Thyroid gland (tissue), 4 donors: Measurements from ENCODE around the gene XG. TPM values are rescaled to one million over a fixed set of nuclear protein-coding genes. Genes with fewer than 3 reads are reported as not detected.
"Not testable (repeated sequence)": the region's sequence is repeated elsewhere in the genome, so short reads cannot be mapped to it uniquely, and the experiment has no call there.

ENCODE experiments used
- DNase-seq, 2 donors: peaks; one replicate each; pipeline ENCODE4 v3.0.0-alpha.2; 2019
- H3K27ac ChIP-seq, 3 donors: fragments of 200-600 bp; sonication (generic); 1 replicate in 2 of 3; 2 replicates in 1 of 3; pipeline ENCODE4 v1.5.1; 2016 to 2019; ENCODE audit warnings: mild to moderate bottlenecking in 1 of 3, moderate library complexity in 1 of 3
- H3K27me3 ChIP-seq: fragments of 200-600 bp; sonication (generic); one replicate; pipeline ENCODE4 v1.5.1; 2019
- H3K36me3 ChIP-seq, 2 donors: fragments of 200-600 bp; sonication (generic); one replicate each; pipeline ENCODE4 v1.5.1; 2016 to 2019
- H3K4me1 ChIP-seq, 2 donors: fragments of 200-600 bp; sonication (generic); one replicate each; pipeline ENCODE4 v1.5.1; 2017 to 2019
- H3K4me3 ChIP-seq, 3 donors: fragments of 200-600 bp; sonication (generic); replicated peaks in 1 of 3; 1 replicate in 2 of 3; 2 replicates in 1 of 3; pipeline ENCODE4 v1.5.1; 2016; ENCODE audit warnings: mild to moderate bottlenecking in 1 of 3
- H3K9me3 ChIP-seq: fragments of 200-600 bp; sonication (generic); one replicate; pipeline ENCODE4 v1.5.1; 2017
- CTCF ChIP-seq, 6 experiments: fragments of 200-600 bp in 3 of 6; fragments of 450-650 bp in 3 of 6; sonication (generic) in 3 of 6; IDR thresholded peaks; one replicate each; pipeline ENCODE4 v1.5.1; 2016 to 2019; ENCODE audit warnings: antibody characterized with exemption in 6 of 6, mild to moderate bottlenecking in 2 of 6, inconsistent platforms in 1 of 6, moderate library complexity in 1 of 6
- POLR2A ChIP-seq, 2 donors: fragments of 450-650 bp; IDR thresholded peaks; one replicate each; pipeline ENCODE4 v1.6.1; 2017; ENCODE audit warnings: antibody characterized with exemption in 2 of 2, mild to moderate bottlenecking in 2 of 2, moderate library complexity in 1 of 2
- WGBS, 2 donors: methylation state at CpG; one replicate each; pipeline ENCODE4 v1.1.5; 2017; 5-methylcytosine and 5-hydroxymethylcytosine counted together
- intact Hi-C: fragments of 100-400 bp; cut with DNase I; formaldehyde crosslinking; loops from one replicate; pipeline ENCODE4 v1.15.1; 2023
- total RNA-seq, 4 donors: library from RNA; depleted of rRNA; stranded (reverse); fragments of >200 nt; gene quantifications; one replicate each; pipeline ENCODE4 v1.2.3, GENCODE V29; 2016

The XG gene
- total RNA-seq, 4 donors from 2014 or later = 0.68 to 4.7 (median 2.4) TPM

- no peak overlapping the region for H3K4me3 ChIP-seq
- 65 to 84% methylated on average over 3 to 4 of the region's 4 CpGs for WGBS, 2 donors
Measured at GRCh38 chrX:2788980-2789379, 37.1 kb downstream of the XG start.

GRCh38 chrX:2789569-2789968, 37.7 kb downstream of the XG start:
- H3K4me3 ChIP-seq = no peak overlapping the region
- 94 to 96% methylated on average over 3 of the region's 3 CpGs for WGBS, 2 donors
- DNase-seq = no peak
- H3K27ac ChIP-seq = no peak overlapping the region
- intact Hi-C loops = no loop called here
- H3K36me3 ChIP-seq = no peaks in the 10 kb centered on the region
- no peaks in the 10 kb centered on the region for H3K9me3 ChIP-seq
- no peaks in the 10 kb centered on the region for H3K27me3 ChIP-seq
- no peak for TF ChIP-seq POLR2A (IDR thresholded peaks at IDR 0.05)
- no peak for TF ChIP-seq CTCF (IDR thresholded peaks at IDR 0.05)
- no peaks in the 10 kb centered on the region for H3K4me1 ChIP-seq

More at GRCh38 chrX:2788980-2789379, 37.1 kb downstream of the XG start:
- DNase-seq = no peak
- Histone ChIP-seq H3K27ac (no peak overlapping the region), H3K9me3 (no peaks in the 10 kb centered on the region), H3K27me3 (no peaks in the 10 kb centered on the region), H3K4me1 (no peaks in the 10 kb centered on the region), H3K36me3 (no peaks in the 10 kb centered on the region)
- TF ChIP-seq POLR2A (IDR thresholded peaks at IDR 0.05) (no peak), CTCF (IDR thresholded peaks at IDR 0.05) (no peak)
- intact Hi-C loops = no loop called here

GRCh38 chrX:2793752-2794151, 41.9 kb downstream of the XG start:
- no peak overlapping the region for H3K4me3 ChIP-seq
- intact Hi-C loops = no loop called here
- TF ChIP-seq CTCF (IDR thresholded peaks at IDR 0.05) = no peak
- TF ChIP-seq POLR2A (IDR thresholded peaks at IDR 0.05) = no peak
- H3K27me3 ChIP-seq = no peaks in the 10 kb centered on the region
- no peaks in the 10 kb centered on the region for H3K4me1 ChIP-seq
- H3K36me3 ChIP-seq = no peaks in the 10 kb centered on the region
- DNase-seq = no peak
- H3K27ac ChIP-seq = no peak overlapping the region
- no peaks in the 10 kb centered on the region for H3K9me3 ChIP-seq
- 62 to 68% methylated on average over 7 of the region's 7 CpGs for WGBS, 2 donors

- intact Hi-C loops = no loop called here
- Histone ChIP-seq H3K9me3 (no peaks in the 10 kb centered on the region), H3K4me3 (no peak overlapping the region), H3K27ac (no peak overlapping the region), H3K36me3 (no peaks in the 10 kb centered on the region), H3K27me3 (no peaks in the 10 kb centered on the region), H3K4me1 (no peaks in the 10 kb centered on the region)
- DNase-seq = no peak
- TF ChIP-seq POLR2A (IDR thresholded peaks at IDR 0.05) (no peak), CTCF (IDR thresholded peaks at IDR 0.05) (no peak)
- WGBS, 2 donors = 95 to 98% methylated on average over 11 of the region's 19 CpGs
Measured at GRCh38 chrX:2794336-2794735, 42.5 kb downstream of the XG start.

GRCh38 chrX:2796808-2797207, 45.0 kb downstream of the XG start:
- H3K36me3 ChIP-seq, H3K4me1 ChIP-seq, H3K9me3 ChIP-seq, DNase-seq, H3K27me3 ChIP-seq, intact Hi-C loops, H3K27ac ChIP-seq, H3K4me3 ChIP-seq: not testable (repeated sequence)
- WGBS, 2 donors = 80 to 90% methylated on average over 13 to 15 of the region's 15 CpGs

GRCh38 chrX:2799369-2799768, 47.5 kb downstream of the XG start:
- no peak for DNase-seq
- no peak overlapping the region for H3K4me3 ChIP-seq
- H3K4me1 ChIP-seq = no peaks in the 10 kb centered on the region
- WGBS, 2 donors = 66 to 77% methylated on average over 4 of the region's 4 CpGs
- TF ChIP-seq POLR2A (IDR thresholded peaks at IDR 0.05) = no peak
- TF ChIP-seq CTCF (IDR thresholded peaks at IDR 0.05) = no peak
- H3K9me3 ChIP-seq = no peaks in the 10 kb centered on the region
- H3K27ac ChIP-seq = no peak overlapping the region
- no peaks in the 10 kb centered on the region for H3K27me3 ChIP-seq
- intact Hi-C loops = no loop called here
- H3K36me3 ChIP-seq = no peaks in the 10 kb centered on the region

- H3K27ac ChIP-seq, H3K4me3 ChIP-seq, H3K27me3 ChIP-seq, H3K9me3 ChIP-seq, DNase-seq, H3K4me1 ChIP-seq, intact Hi-C loops, H3K36me3 ChIP-seq: not testable (repeated sequence)
- WGBS, 2 donors = 73 to 84% methylated on average over 5 of the region's 5 CpGs
Measured at GRCh38 chrX:2799980-2800379, 48.1 kb downstream of the XG start.
